ENCODE data around the gene CHERP.

Gene CHERP

GRCh38 chr19:16470541-16470910 is 71.7 kb downstream of the CHERP start:
- FAIRE-seq, result no peak

Measured in TTC549 (cell line).